ACC112 (cell line): ENCODE results near the gene LRP1B.

Source experiments
- H2AFZ ChIP-seq: fragments of 200-600 bp; sonication (generic); one replicate; pipeline ENCODE4 v1.6.0; 2017; ENCODE audit warnings: antibody characterized with exemption, low read length; ENCODE audit not compliant: unreplicated experiment
- H3K27ac ChIP-seq: fragments of 200-600 bp; sonication (generic); 2 replicates; pipeline ENCODE4 v1.5.1; 2014; ENCODE audit warnings: low read depth, mild to moderate bottlenecking, antibody characterized with exemption, low read length, moderate library complexity
- H3K27me3 ChIP-seq: fragments of 200-600 bp; sonication (generic); 2 replicates; pipeline ENCODE4 v1.6.1; 2014; ENCODE audit warnings: mild to moderate bottlenecking, antibody characterized with exemption, low read length, moderate library complexity, mixed read lengths; ENCODE audit not compliant: insufficient read depth
- H3K36me3 ChIP-seq: fragments of 200-600 bp; sonication (generic); 2 replicates; pipeline ENCODE4 v1.6.1; 2016; ENCODE audit warnings: mild to moderate bottlenecking, antibody characterized with exemption, low read length, moderate library complexity, mixed read lengths; ENCODE audit not compliant: insufficient read depth
- H3K4me1 ChIP-seq: fragments of 200-600 bp; sonication (generic); one replicate; pipeline ENCODE4 v1.6.1; 2016; ENCODE audit warnings: low read length, mixed read lengths; ENCODE audit not compliant: insufficient read depth, unreplicated experiment, control insufficient read depth
- H3K4me3 ChIP-seq: fragments of 200-600 bp; sonication (generic); 2 replicates; pipeline ENCODE4 v1.5.1; 2014; ENCODE audit warnings: mild to moderate bottlenecking, low read depth, low read length
- H3K79me2 ChIP-seq: fragments of 200-600 bp; sonication (generic); one replicate; pipeline ENCODE4 v1.6.0; 2016; ENCODE audit warnings: low read length; ENCODE audit not compliant: control insufficient read depth, unreplicated experiment, insufficient read depth

LRP1B gene

GRCh38 chr2:141133883-141134282 lies 996.9 kb downstream of the LRP1B start:
- no peaks in the 10 kb centered on the region for H3K79me2 ChIP-seq
- no peaks in the 10 kb centered on the region for H3K36me3 ChIP-seq
- H3K4me3 ChIP-seq: no peak overlapping the region
- no peaks in the 10 kb centered on the region for H3K27me3 ChIP-seq
- no peaks in the 10 kb centered on the region for H3K4me1 ChIP-seq
- H3K27ac ChIP-seq: no peak overlapping the region
- H2AFZ ChIP-seq: no peak overlapping the region

GRCh38 chr2:141125432-141125831 lies 1005.4 kb downstream of the LRP1B start:
- Histone ChIP-seq H3K4me3 (no peak overlapping the region), H2AFZ (no peak overlapping the region), H3K4me1 (no peaks in the 10 kb centered on the region), H3K79me2 (no peaks in the 10 kb centered on the region), H3K27ac (no peak overlapping the region), H3K36me3 (no peaks in the 10 kb centered on the region), H3K27me3 (no peaks in the 10 kb centered on the region)

DNA sequence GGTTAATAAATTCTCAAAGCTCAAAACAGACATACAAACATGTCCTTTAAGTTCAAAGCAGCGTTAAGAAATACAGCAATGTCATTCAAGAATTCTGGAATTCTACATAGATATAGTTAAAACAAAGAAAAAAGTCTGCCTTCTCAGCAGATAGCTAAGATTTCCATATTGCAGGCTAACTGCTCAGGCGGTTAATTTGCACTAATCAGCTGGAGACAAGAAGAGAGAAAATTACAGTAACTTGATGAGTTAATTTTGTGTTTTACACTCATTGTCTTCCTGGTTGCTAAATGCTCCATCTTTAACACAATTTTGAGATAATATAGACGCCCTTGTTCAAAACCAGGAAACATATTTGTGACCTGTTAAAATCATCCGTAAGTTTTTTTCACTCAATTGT lies 1012.0 kb downstream of the LRP1B start:
- H3K27ac ChIP-seq: no peak overlapping the region
- no peaks in the 10 kb centered on the region for H3K27me3 ChIP-seq
- H2AFZ ChIP-seq: no peak overlapping the region
- H3K4me3 ChIP-seq: no peak overlapping the region
- H3K36me3 ChIP-seq: no peaks in the 10 kb centered on the region
- no peaks in the 10 kb centered on the region for H3K79me2 ChIP-seq
- no peaks in the 10 kb centered on the region for H3K4me1 ChIP-seq

- H3K36me3 ChIP-seq: no peaks in the 10 kb centered on the region
- H3K27ac ChIP-seq: no peak overlapping the region
- H3K27me3 ChIP-seq: no peaks in the 10 kb centered on the region
- H3K79me2 ChIP-seq: no peaks in the 10 kb centered on the region
- peak overlapping the region; percentile 24 for H2AFZ ChIP-seq
- no peak overlapping the region for H3K4me3 ChIP-seq
- peaks cover 3% of the 10 kb centered on the region for H3K4me1 ChIP-seq
Observed at GRCh38 chr2:141113301-141113700, 1017.5 kb downstream of the LRP1B start.

- Histone ChIP-seq H2AFZ (peak overlapping the region; percentile 58), H3K27me3 (no peaks in the 10 kb centered on the region), H3K27ac (no peak overlapping the region), H3K4me1 (peaks cover 8% of the 10 kb centered on the region), H3K4me3 (no peak overlapping the region), H3K79me2 (no peaks in the 10 kb centered on the region), H3K36me3 (no peaks in the 10 kb centered on the region)
Observed at GRCh38 chr2:141109633-141110032, 1021.2 kb downstream of the LRP1B start.

DNA sequence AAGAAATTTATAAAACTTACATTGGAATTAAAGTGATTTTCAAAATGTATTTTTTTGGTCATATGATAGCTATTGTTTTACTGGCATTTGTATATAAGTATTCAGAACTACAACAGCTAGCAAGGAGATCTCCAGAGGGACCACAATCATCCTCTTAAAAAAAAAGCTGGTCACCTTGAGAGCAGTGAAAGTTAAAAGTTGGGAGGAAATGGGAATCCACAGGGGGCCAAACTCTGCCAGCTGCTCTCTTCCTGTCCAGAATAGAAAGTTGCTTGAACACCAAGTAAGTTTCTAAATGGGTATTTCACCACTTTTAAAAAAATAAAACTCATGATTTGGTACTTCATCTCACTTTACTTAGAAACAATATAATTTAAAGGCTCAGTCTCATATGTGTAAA lies 1025.1 kb downstream of the LRP1B start:
- Histone ChIP-seq H2AFZ (peak overlapping the region; percentile 53), H3K4me1 (peaks cover 8% of the 10 kb centered on the region), H3K79me2 (no peaks in the 10 kb centered on the region), H3K4me3 (no peak overlapping the region), H3K36me3 (no peaks in the 10 kb centered on the region), H3K27ac (no peak overlapping the region), H3K27me3 (no peaks in the 10 kb centered on the region)

- H3K4me1 ChIP-seq: peaks cover 5% of the 10 kb centered on the region
- H3K4me3 ChIP-seq: no peak overlapping the region
- H3K27ac ChIP-seq: no peak overlapping the region
- H2AFZ ChIP-seq: no peak overlapping the region
- no peaks in the 10 kb centered on the region for H3K79me2 ChIP-seq
- no peaks in the 10 kb centered on the region for H3K36me3 ChIP-seq
- H3K27me3 ChIP-seq: no peaks in the 10 kb centered on the region
Observed at GRCh38 chr2:141103216-141103615, 1027.6 kb downstream of the LRP1B start.

GRCh38 chr2:141079231-141079630 lies 1051.6 kb downstream of the LRP1B start:
- H3K79me2 ChIP-seq: no peaks in the 10 kb centered on the region
- H3K4me3 ChIP-seq: no peak overlapping the region
- H3K27me3 ChIP-seq: no peaks in the 10 kb centered on the region
- H2AFZ ChIP-seq: no peak overlapping the region
- H3K36me3 ChIP-seq: no peaks in the 10 kb centered on the region
- H3K4me1 ChIP-seq: no peaks in the 10 kb centered on the region
- no peak overlapping the region for H3K27ac ChIP-seq

- H3K79me2 ChIP-seq: no peaks in the 10 kb centered on the region
- H3K27me3 ChIP-seq: no peaks in the 10 kb centered on the region
- H3K4me3 ChIP-seq: no peak overlapping the region
- no peaks in the 10 kb centered on the region for H3K4me1 ChIP-seq
- H3K36me3 ChIP-seq: no peaks in the 10 kb centered on the region
- no peak overlapping the region for H3K27ac ChIP-seq
- no peak overlapping the region for H2AFZ ChIP-seq
Observed at GRCh38 chr2:141075753-141076152, 1055.1 kb downstream of the LRP1B start.

DNA sequence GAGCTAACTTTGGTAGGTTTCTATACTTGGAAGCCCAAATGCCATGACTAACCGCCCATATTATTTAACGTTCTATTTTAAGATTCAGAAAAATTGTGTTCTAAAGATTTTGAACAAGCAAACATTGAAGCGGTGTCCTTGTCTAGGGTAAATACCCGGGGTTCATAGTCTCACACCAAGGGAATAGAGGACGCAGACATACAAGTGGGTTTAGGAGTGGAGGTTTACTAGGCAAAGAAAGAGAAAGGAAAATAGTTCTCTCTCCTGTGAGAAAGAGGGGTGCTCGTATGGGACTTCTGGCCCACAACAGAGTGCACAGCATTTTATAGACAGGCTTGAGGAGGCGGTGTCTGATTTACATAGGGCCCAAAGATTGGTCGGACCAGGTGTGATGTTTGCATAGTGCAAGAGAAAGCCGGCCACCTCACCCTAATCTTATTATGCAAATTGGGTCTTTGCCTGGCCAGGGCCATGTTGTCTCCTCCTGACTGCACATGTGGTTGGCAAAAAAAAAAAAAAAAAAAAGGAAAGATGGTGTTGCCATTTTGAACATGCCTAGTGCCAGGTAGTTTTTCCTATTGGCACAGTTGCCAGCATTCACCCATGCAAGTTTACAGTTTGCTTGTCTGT lies 1062.6 kb downstream of the LRP1B start:
- Histone ChIP-seq H3K4me1 (no peaks in the 10 kb centered on the region), H3K79me2 (no peaks in the 10 kb centered on the region), H3K36me3 (no peaks in the 10 kb centered on the region), H3K27me3 (no peaks in the 10 kb centered on the region), H3K4me3 (no peak overlapping the region), H3K27ac (no peak overlapping the region), H2AFZ (no peak overlapping the region)

DNA sequence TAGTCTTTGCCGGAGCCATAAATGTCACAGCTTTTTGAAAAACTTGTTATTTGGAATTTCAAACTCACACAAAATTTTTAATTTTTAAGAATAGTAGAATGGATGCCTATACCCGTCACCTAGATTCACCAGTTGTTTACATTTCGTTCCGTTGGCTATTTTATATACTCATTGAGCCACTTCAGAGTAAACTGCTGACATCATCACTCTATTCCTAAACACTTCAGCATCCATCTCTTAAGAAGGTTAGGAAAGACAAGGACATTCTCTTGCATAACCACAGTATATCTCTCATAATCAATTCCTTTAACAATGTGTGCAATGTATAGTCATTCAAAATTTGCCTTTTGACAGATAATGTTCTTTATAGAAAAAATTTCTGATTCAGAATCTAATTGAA lies 1065.8 kb downstream of the LRP1B start:
- Histone ChIP-seq H2AFZ (no peak overlapping the region), H3K79me2 (no peaks in the 10 kb centered on the region), H3K4me1 (no peaks in the 10 kb centered on the region)

More for the DNA sequence above, 1065.8 kb downstream of the LRP1B start:
- Histone ChIP-seq H3K27me3 (no peaks in the 10 kb centered on the region), H3K4me3 (no peak overlapping the region), H3K27ac (no peak overlapping the region), H3K36me3 (no peaks in the 10 kb centered on the region)
